Transverse colon (tissue), 4 donors: ENCODE measurements around the gene SNX13. TPM values are rescaled to one million over a fixed set of nuclear protein-coding genes. Genes with fewer than 3 reads are reported as not detected.

Experiments
- DNase-seq: peaks from one replicate; pipeline ENCODE4 v3.0.0-alpha.2; 2019
- H3K27ac ChIP-seq, 4 donors: fragments of 200-600 bp; sonication (generic); 2 replicates each; pipeline ENCODE4 v1.5.1; 2016 to 2018; ENCODE audit warnings: inconsistent platforms in 4 of 4
- H3K27me3 ChIP-seq: fragments of 200-600 bp; sonication (generic); 2 replicates; pipeline ENCODE4 v1.5.1; 2017; ENCODE audit warnings: inconsistent platforms
- H3K36me3 ChIP-seq, 4 donors: fragments of 200-600 bp; sonication (generic); 2 replicates each; pipeline ENCODE4 v1.5.1; 2017 to 2019; ENCODE audit warnings: inconsistent platforms in 4 of 4
- H3K4me1 ChIP-seq, 4 donors: fragments of 200-600 bp; sonication (generic); 2 replicates each; pipeline ENCODE4 v1.5.1; 2017 to 2020; ENCODE audit warnings: inconsistent platforms in 4 of 4
- H3K4me3 ChIP-seq, 4 donors: fragments of 200-600 bp; sonication (generic); 1 replicate in 1 of 4; 2 replicates in 3 of 4; pipeline versions ENCODE4 v1.5.1 to v1.6.1; 2017 to 2019; ENCODE audit warnings: inconsistent platforms in 4 of 4
- H3K9me3 ChIP-seq, 2 donors: fragments of 200-600 bp; sonication (generic); 2 replicates each; pipeline ENCODE4 v1.5.1; 2017 to 2019; ENCODE audit warnings: inconsistent platforms in 2 of 2
- EP300 ChIP-seq: sonication (generic); formaldehyde crosslinking; IDR thresholded peaks from one replicate; pipeline ENCODE4 v1.6.1; 2017; ENCODE audit warnings: antibody characterized with exemption, low read depth
- POLR2A ChIP-seq: fragments of 450-650 bp; IDR thresholded peaks from one replicate; pipeline ENCODE4 v1.6.1; 2016; ENCODE audit warnings: antibody characterized with exemption, mild to moderate bottlenecking, moderate library complexity
- POLR2AphosphoS5 ChIP-seq, 3 donors: sonication (generic); formaldehyde crosslinking; IDR thresholded peaks; one replicate each; pipeline ENCODE4 v1.6.1; 2016; ENCODE audit warnings: antibody characterized with exemption in 3 of 3
- WGBS, 2 donors: methylation state at CpG; one replicate each; pipeline ENCODE4 v1.1.5; 2018; ENCODE audit warnings: low coverage in 1 of 2; 5-methylcytosine and 5-hydroxymethylcytosine counted together
- in situ Hi-C, 4 donors: fragments of 200-750 bp; cut with MboI; loops; one replicate each; pipeline versions ENCODE4 v1.15.0 to v1.15.1; 2017; ENCODE audit warnings: low sequenced_read_pairs in 3 of 4, low pct_ligation_motif_present in 1 of 4, low pct_unique_long_range_greater_than_20kb in 1 of 4
- intact Hi-C: fragments of 100-400 bp; cut with DNase I; formaldehyde crosslinking; loops from one replicate; pipeline ENCODE4 v1.15.1; 2023; ENCODE audit warnings: low total_unique reads
- total RNA-seq, 4 donors: library from RNA; depleted of rRNA; stranded (reverse); fragments of >200 nt; gene quantifications; one replicate each; pipeline ENCODE4 v1.1.0, GENCODE V29; 2016
- TF ChIP-seq, protein P1 (sequence below), 5 experiments: fragments of 200-600 bp in 3 of 5; fragments of 450-650 bp in 2 of 5; sonication (generic) in 3 of 5; IDR thresholded peaks; 1 replicate in 2 of 5; 2 replicates in 3 of 5; pipeline ENCODE4 v1.5.1; 2016 to 2017; ENCODE audit warnings: antibody characterized with exemption in 5 of 5, inconsistent platforms in 3 of 5, mild to moderate bottlenecking in 2 of 5, moderate library complexity in 1 of 5

SNX13 gene
- total RNA-seq, 4 donors from 2014 or later: 11.3 to 83.8 (median 69.0) TPM

DNA sequence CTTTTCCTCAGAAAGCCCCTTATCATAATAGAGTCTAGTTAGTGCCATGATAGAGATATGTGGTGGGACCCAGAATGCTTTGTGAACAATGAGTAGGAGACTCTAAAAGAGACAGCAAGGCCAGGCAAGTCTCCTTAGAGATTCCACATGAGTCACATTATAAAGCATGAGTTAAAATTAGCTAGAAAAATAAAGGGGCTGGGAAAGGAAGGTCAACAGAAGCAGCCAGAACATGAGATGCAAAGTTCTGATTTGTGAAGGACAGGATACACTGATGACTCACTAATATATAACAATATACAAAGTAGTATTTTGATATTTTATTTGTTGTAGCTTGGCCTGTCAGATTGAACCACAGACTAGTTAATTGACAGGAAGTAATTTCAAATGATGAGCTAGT lies 25.3 kb upstream of the SNX13 start:
- peaks cover 0 to 10% (median 2%) of the 10 kb centered on the region in 4 donors for H3K4me1 ChIP-seq
- H3K27me3 ChIP-seq: no peaks in the 10 kb centered on the region
- in situ Hi-C loops (loop anchor here in 1 of 4 donors (25.0 kb wide), 1 partner anchor 372 kb away; no protein-coding TSS in a partner anchor), intact Hi-C loops (no loop called here)
- no peak for DNase-seq
- H3K36me3 ChIP-seq: no peaks in the 10 kb centered on the region
- no peak overlapping the region for H3K4me3 ChIP-seq
- TF ChIP-seq, protein P1, sequence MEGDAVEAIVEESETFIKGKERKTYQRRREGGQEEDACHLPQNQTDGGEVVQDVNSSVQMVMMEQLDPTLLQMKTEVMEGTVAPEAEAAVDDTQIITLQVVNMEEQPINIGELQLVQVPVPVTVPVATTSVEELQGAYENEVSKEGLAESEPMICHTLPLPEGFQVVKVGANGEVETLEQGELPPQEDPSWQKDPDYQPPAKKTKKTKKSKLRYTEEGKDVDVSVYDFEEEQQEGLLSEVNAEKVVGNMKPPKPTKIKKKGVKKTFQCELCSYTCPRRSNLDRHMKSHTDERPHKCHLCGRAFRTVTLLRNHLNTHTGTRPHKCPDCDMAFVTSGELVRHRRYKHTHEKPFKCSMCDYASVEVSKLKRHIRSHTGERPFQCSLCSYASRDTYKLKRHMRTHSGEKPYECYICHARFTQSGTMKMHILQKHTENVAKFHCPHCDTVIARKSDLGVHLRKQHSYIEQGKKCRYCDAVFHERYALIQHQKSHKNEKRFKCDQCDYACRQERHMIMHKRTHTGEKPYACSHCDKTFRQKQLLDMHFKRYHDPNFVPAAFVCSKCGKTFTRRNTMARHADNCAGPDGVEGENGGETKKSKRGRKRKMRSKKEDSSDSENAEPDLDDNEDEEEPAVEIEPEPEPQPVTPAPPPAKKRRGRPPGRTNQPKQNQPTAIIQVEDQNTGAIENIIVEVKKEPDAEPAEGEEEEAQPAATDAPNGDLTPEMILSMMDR (IDR thresholded peaks at IDR 0.05): no peak
- TF ChIP-seq EP300 (no peak), POLR2AphosphoS5 (IDR thresholded peaks at IDR 0.05) (no peak), POLR2A (no peak)
- no peak overlapping the region for H3K27ac ChIP-seq
- no peaks in the 10 kb centered on the region for H3K9me3 ChIP-seq

DNA sequence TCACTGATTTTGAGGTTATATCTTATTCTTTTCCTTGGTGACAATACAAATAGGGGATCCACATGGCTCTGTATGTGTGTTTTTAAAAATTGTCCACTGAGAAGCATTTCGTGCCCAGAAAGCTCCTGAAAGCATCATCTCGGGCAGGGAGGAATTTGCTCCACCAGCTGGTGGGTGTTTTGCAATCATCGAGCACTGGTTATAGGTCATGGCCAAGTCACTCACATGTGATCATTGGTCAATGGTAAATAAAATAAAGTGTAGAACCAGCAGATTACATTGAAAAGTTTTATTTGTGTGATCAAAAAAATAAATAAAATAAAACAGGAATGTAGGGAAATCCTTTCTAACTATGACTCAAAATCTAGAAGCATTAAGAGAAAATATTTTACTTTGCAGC lies 23.0 kb upstream of the SNX13 start:
- TF ChIP-seq POLR2AphosphoS5 (IDR thresholded peaks at IDR 0.05) (no peak), EP300 (no peak), POLR2A (no peak)
- TF ChIP-seq, protein P1 (IDR thresholded peaks at IDR 0.05): no peak
- H3K4me1 ChIP-seq: no peaks in the 10 kb centered on the region
- in situ Hi-C loops (loop anchor here in 1 of 4 donors (25.0 kb wide), 1 partner anchor 374 kb away; no protein-coding TSS in a partner anchor), intact Hi-C loops (no loop called here)
- H3K27ac ChIP-seq: no peak overlapping the region
- WGBS, 2 donors: 60 to 69% methylated on average over 3 of the region's 3 CpGs
- H3K27me3 ChIP-seq: no peaks in the 10 kb centered on the region
- H3K9me3 ChIP-seq: no peaks in the 10 kb centered on the region
- H3K4me3 ChIP-seq: no peak overlapping the region
- DNase-seq: no peak
- H3K36me3 ChIP-seq: no peaks in the 10 kb centered on the region

DNA sequence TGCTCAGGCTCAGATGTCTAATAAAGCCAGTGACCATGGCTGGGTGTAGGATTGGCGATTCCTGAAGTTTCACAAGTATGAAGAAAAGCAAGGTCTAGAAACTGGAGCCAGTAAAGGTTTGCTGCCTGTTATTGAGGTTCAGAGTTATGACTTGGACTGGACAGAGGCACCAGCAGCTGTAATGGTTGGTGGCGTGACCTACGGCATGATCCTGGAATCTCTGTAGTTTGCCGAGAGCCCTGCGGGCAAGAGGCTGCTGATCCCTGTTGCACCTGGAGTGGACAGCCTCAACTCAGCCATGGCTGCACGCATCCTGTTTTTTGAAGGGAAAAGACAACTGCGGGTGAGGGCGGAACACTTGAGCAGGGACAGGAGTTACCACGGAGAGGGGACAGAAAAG lies 22.4 kb upstream of the SNX13 start:
- TF ChIP-seq EP300 (no peak), POLR2AphosphoS5 (IDR thresholded peaks at IDR 0.05) (no peak), POLR2A (no peak)
- TF ChIP-seq, protein P1 (IDR thresholded peaks at IDR 0.05): no peak
- intact Hi-C loops (no loop called here), in situ Hi-C loops (loop anchor here in 1 of 4 donors (25.0 kb wide), 1 partner anchor 375 kb away; no protein-coding TSS in a partner anchor)
- Histone ChIP-seq H3K9me3 (no peaks in the 10 kb centered on the region), H3K4me1 (no peaks in the 10 kb centered on the region), H3K36me3 (no peaks in the 10 kb centered on the region), H3K27me3 (no peaks in the 10 kb centered on the region), H3K27ac (no peak overlapping the region), H3K4me3 (no peak overlapping the region)
- 95 to 100% methylated on average over 1 to 9 of the region's 9 CpGs for WGBS, 2 donors
- DNase-seq: no peak

DNA sequence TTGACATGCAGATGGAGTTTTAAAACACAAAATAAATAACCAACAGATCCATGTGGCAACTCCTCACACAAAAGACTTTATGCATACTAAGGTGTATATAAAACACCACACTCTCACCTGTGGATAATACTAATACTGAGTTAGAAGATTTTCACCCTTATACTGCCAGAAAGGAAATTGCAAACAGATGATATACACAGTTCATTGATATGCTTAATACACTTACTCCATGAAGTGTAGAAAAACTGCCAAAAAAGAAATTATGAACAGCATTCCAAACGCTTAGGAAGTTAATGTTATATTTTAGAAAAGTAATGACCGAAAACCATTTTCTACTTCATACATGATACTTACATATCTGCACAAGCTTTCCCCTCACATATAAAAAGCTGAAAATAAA lies 17.6 kb upstream of the SNX13 start:
- Histone ChIP-seq H3K9me3 (no peaks in the 10 kb centered on the region), H3K27ac (no peak overlapping the region), H3K4me3 (no peak overlapping the region), H3K36me3 (no peaks in the 10 kb centered on the region), H3K4me1 (no peaks in the 10 kb centered on the region), H3K27me3 (no peaks in the 10 kb centered on the region)
- DNase-seq: no peak
- in situ Hi-C loops: loop anchor here in 1 of 4 donors (25.0 kb wide), 1 partner anchor 379 kb away; no protein-coding TSS in a partner anchor
- 90 to 100% methylated on average over 2 of the region's 2 CpGs for WGBS, 2 donors
- intact Hi-C loops: no loop called here
- TF ChIP-seq POLR2A (no peak), EP300 (no peak), POLR2AphosphoS5 (IDR thresholded peaks at IDR 0.05) (no peak)
- TF ChIP-seq, protein P1 (IDR thresholded peaks at IDR 0.05): no peak
